Endothelial cell of umbilical vein (primary cell): ENCODE results near the gene PAX3.

Source experiments
- CTCF ChIP-seq, 2 donors: IDR thresholded peaks; 1 replicate in 1 of 2; 2 replicates in 1 of 2; pipeline ENCODE4 v1.5.1; 2011; ENCODE audit warnings: low read length in 2 of 2, mild to moderate bottlenecking in 2 of 2, moderate library complexity in 2 of 2, control low read depth in 1 of 2, inconsistent platforms in 1 of 2, low read depth in 1 of 2; ENCODE audit not compliant: insufficient read depth in 1 of 2; ENCODE audit errors: extremely low read depth in 1 of 2
- EZH2 ChIP-seq: IDR thresholded peaks from 2 replicates; pipeline ENCODE4 v1.6.1; 2012; ENCODE audit warnings: borderline replicate concordance, low read depth, mild to moderate bottlenecking, moderate library complexity, low read length, inconsistent platforms; ENCODE audit not compliant: severe bottlenecking
- GATA2 ChIP-seq: IDR thresholded peaks from 2 replicates; pipeline ENCODE4 v1.7.0; 2011; ENCODE audit warnings: low read depth, mild to moderate bottlenecking, moderate library complexity, mixed read lengths, low read length; ENCODE audit not compliant: insufficient read length, insufficient read depth
- JUN ChIP-seq: IDR thresholded peaks from 2 replicates; pipeline ENCODE4 v1.6.1; 2011; ENCODE audit warnings: borderline replicate concordance, low read depth; ENCODE audit not compliant: insufficient read length, insufficient read depth
- MAX ChIP-seq: IDR thresholded peaks from 2 replicates; pipeline ENCODE4 v1.6.1; 2011; ENCODE audit not compliant: insufficient read depth, insufficient read length
- MYC ChIP-seq: IDR thresholded peaks from one replicate; pipeline ENCODE4 v1.6.1; 2011; ENCODE audit warnings: mild to moderate bottlenecking, low read depth, low read length
- POLR2A ChIP-seq: IDR thresholded peaks from 2 replicates; pipeline ENCODE4 v1.6.1; 2012; ENCODE audit warnings: low read depth, mild to moderate bottlenecking, control low read depth, low read length
- POLR2AphosphoS5 ChIP-seq: IDR thresholded peaks from 2 replicates; pipeline ENCODE4 v1.6.1; 2012; ENCODE audit warnings: low read depth, mild to moderate bottlenecking, control low read depth, low read length, moderate library complexity; ENCODE audit not compliant: insufficient read depth

- TF ChIP-seq CTCF (IDR thresholded peaks at IDR 0.05; ENCODE audit: extremely low read depth in 1 of 2, insufficient read depth in 1 of 2, low read depth in 1 of 2, low read length in 2 of 2) (no peak), EZH2 (no peak), POLR2A (no peak), JUN (no peak), POLR2AphosphoS5 (no peak), MAX (no peak), GATA2 (no peak), MYC (no peak)
These were observed 120.3 kb downstream of the PAX3 start for GRCh38 chr2:222178450-222178849.
